ENCODE measurements around the gene FAM53B.

The FAM53B gene

DNA sequence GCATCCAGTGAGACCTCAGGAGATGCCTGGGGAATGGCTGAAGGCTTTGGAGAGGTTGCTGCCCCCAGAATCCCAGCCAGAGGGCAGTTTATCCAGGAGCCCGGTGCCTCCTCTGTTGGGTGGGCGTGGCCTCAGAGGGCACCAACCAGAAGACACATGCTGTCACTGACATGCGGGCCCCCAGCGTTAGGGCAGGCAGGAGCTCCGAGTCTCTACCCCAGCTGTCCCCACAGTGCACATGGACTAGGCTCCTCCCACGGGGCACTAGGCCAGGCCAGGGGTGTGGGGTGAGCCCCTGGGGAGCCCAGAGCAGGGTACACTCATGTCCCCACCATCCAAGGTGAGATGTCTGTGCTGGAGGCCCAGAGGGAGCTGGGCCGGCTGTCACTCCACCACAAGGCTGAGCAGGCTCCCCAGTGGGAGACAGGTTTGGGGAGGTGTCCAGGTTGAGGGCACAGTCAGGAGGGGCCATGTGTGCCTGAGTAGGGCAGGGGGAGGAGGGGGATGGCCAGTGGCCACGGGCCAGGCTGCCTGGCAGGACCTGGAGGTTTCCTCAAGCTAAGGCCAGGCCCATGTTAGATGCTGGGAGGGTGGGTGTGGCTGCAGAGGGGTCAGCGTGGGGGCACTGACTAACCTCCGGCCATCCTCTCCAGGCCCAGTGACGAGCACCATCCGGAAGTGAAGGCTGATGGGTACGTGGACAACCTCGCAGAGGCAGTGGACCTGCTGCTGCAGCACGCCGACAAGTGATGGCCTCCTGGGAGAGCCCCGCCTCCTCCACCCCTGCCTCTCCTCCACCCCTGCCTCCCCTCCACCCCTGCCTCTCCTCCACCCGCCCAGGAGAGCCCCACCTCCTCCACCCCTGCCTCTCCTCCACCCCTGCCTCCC, 131.3 kb downstream of the FAM53B start:
- TF ChIP-seq GATA3 (IDR thresholded peaks at IDR 0.05; ENCODE audit: low read depth, low read length): no peak
- no peak for TF ChIP-seq GATA2 (IDR thresholded peaks at IDR 0.05; ENCODE audit: low read depth, low read length)

DNA sequence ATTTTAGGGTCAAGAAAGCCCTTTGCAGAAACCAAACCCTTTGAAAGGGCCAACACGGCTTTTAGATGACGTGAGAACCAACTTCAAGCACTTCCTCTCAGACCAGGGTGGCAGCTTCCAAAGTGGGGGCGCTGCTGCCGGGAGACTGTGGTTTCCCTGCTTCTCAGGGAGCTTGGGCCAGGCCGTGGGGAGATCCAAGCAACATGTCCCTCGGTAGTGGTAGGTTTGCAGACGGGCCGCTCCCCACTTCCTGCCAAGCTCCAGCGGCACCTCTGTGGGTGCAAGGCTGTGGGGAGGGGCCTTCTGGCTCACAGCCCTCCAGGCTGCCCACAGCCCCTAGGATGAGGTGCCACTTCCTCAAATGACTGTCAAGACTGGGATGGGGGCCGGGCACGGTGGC, 132.4 kb downstream of the FAM53B start:
- TF ChIP-seq GATA2 (IDR thresholded peaks at IDR 0.05; ENCODE audit: low read depth, low read length): no peak
- TF ChIP-seq GATA3 (IDR thresholded peaks at IDR 0.05; ENCODE audit: low read depth, low read length): no peak

DNA sequence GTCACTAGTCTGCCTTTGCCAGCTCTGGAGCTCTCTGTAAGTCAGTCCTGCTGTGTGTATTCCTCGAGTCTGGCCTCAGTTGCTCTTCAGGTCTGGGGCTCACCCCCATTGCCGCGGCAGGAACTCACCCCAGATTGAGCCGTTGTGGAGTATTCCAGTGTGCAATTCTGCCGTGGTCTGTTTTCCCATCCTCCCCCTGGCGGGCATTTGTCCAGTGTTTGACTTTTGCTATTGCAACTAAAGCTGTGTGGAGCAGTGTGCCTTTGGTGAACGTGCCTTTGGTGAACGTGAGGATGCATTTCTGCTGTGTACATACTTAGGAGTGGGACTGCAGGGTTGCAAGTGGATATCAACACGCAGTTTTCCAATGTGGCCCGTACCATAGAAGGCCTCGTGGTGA, 134.5 kb downstream of the FAM53B start:
- no peak for TF ChIP-seq GATA2 (IDR thresholded peaks at IDR 0.05; ENCODE audit: low read depth, low read length)
- no peak for TF ChIP-seq GATA3 (IDR thresholded peaks at IDR 0.05; ENCODE audit: low read depth, low read length)

DNA sequence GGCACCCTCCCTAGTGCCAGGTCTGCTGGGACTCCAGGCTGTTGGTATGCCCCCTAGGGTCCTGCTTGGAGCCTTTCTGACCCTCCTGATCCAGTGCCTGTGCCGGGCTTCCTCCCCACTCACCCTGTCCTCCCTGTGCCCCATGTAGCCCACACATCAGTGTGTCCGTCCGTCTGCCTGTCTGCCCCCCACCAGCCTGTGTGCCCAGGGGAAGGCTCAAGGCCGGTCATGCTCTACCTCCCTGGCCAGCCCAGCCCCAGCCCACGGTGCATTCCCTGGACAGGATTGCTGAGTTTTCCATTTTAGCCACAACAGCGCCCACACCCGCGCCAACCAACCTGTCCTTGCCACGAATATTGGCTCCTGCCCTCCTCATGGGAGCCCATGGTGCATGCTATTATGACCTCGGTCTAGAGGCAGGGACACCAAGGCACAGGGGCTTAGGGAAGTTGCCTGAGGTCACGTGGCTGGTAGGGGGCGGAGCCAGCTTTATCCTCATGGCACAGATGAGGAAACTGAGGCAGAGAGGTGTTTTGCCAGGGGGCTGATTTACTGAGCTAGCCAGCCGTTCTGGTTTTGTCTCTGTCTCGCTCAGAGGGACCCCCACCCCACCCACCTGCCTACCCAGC, 136.0 kb downstream of the FAM53B start:
- TF ChIP-seq GATA3 (IDR thresholded peaks at IDR 0.05; ENCODE audit: low read depth, low read length) (no peak), GATA2 (IDR thresholded peaks at IDR 0.05; ENCODE audit: low read depth, low read length) (no peak)

DNA sequence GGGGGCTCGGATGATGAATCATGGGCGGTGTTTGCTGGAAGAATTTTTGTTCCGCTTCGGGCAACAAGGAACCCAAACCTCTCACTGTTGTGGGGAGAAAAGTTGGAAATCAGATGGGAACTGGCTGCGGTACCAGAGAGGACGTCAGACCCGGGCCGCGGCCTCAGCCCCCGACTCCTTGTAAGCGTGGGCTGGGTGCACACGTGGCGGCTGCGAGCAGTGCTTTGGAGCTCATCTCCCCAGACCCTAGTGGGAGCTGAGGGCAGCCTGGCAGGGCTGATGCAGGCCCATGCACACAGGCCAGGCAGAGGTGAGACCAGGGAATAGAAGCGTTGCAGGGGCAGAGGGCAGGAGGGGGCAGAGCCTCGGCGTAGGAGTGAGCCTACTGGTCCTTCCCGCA, 136.5 kb downstream of the FAM53B start:
- no peak for TF ChIP-seq GATA2 (IDR thresholded peaks at IDR 0.05; ENCODE audit: low read depth, low read length)
- no peak for TF ChIP-seq GATA3 (IDR thresholded peaks at IDR 0.05; ENCODE audit: low read depth, low read length)

DNA sequence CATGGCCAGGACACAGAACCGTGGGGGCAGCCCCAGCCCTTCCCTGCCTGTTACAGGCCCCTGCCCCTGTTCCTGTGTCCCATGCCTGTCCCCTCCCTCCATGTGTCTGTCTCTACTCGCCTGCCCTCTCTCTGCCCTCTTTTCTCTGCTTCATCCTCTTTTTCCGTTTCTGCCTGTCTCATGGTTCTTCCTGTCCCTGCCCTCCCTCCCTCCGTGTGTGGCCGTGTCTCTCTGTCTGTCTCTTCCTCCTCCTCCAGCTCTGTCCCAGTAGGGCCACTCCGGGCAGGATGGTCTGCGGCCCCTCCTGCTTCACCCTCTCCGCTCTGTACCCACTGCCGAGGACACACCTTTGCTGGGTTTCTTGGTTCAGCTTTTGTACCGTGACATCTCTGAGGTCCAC, 137.4 kb downstream of the FAM53B start:
- TF ChIP-seq GATA2 (IDR thresholded peaks at IDR 0.05; ENCODE audit: low read depth, low read length) (no peak), GATA3 (IDR thresholded peaks at IDR 0.05; ENCODE audit: low read depth, low read length) (no peak)

DNA sequence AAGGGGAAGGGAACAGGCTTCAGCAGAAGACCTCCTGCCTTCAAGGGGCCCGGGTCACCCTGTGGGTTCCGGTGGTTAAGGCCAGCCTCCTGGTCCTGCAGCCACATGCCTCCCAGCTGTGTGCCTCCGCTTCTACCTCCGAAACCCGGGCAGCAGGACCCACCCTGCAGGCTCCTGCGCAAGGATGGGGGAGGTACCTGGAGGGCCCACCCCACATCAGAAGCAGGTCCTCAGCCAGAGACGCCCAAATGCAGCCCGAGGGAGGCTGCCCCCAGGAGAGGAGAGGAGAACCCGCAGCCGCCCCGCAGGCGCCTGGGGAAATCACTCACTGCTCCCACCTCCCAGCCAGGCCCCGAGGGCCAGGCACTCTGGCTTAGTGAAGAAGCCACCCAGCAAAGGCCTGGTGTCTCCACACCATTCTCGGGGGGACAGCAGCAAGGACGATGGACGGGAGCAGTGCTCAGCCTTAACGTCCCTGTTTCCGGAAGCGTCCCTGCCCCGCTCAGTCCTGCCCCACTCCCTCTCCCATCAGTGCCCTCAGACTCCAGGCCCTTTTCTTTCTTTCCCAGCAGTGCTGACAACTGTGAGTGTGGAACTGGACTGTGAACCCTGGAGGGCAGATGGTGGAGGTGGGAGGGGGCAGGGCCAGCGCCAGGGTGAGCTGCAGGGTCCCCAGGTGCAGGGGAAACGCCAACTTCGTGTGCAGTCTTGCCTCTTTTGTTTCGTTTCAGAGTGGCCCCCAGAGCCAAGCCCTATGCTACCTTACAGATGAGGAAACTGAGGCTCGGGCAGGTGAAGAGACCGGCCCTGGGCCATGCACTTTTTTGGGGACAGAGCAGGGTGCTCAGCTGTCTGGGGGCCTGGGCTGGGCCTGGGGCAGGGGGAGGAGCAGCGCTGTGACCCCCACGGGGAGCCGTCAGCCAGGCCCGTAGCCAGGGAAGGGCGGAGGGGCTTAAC, 138.0 kb downstream of the FAM53B start:
- no peak for TF ChIP-seq GATA2 (IDR thresholded peaks at IDR 0.05; ENCODE audit: low read depth, low read length)
- TF ChIP-seq GATA3 (IDR thresholded peaks at IDR 0.05; ENCODE audit: low read depth, low read length): no peak

DNA sequence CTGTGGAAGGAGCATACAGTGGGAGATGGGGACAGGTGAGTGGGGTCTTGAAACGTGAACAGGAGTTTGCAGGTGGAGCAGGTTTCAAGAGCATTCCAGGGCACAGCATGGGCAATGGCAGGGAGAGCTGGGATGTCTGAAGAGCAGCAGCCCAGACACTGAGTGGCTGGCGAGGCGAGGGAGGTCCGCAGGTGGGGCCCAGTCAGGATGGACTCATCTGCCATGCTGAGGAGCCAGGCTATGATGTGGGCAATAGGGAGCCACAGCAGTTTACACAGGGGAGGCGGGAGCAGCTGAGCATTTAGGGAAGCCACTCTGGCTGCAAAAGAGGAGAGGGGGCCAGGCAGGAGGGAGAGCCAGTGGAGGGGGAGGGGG, 138.7 kb downstream of the FAM53B start:
- TF ChIP-seq GATA3 (IDR thresholded peaks at IDR 0.05; ENCODE audit: low read depth, low read length) (no peak), GATA2 (IDR thresholded peaks at IDR 0.05; ENCODE audit: low read depth, low read length) (no peak)

DNA sequence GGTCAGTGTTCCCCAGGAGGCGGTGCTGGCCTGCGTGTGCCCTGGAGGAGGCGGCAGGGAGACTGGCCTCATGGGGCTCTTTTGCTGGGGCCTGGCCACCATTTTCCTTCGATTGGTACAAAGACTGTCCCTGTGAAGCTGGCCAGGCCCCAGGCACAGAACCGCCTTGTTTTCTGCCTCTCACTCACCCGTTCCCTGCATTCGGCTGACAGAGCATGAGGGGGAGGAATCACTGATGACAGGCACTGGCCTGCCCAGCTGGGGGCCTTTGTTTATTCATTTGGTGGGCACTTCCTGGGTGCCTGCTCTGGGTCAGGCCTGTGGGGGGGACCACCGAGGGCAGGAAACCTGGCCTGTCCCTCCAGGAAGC, 139.2 kb downstream of the FAM53B start:
- TF ChIP-seq GATA3 (IDR thresholded peaks at IDR 0.05; ENCODE audit: low read depth, low read length) (no peak), GATA2 (IDR thresholded peaks at IDR 0.05; ENCODE audit: low read depth, low read length) (no peak)

DNA sequence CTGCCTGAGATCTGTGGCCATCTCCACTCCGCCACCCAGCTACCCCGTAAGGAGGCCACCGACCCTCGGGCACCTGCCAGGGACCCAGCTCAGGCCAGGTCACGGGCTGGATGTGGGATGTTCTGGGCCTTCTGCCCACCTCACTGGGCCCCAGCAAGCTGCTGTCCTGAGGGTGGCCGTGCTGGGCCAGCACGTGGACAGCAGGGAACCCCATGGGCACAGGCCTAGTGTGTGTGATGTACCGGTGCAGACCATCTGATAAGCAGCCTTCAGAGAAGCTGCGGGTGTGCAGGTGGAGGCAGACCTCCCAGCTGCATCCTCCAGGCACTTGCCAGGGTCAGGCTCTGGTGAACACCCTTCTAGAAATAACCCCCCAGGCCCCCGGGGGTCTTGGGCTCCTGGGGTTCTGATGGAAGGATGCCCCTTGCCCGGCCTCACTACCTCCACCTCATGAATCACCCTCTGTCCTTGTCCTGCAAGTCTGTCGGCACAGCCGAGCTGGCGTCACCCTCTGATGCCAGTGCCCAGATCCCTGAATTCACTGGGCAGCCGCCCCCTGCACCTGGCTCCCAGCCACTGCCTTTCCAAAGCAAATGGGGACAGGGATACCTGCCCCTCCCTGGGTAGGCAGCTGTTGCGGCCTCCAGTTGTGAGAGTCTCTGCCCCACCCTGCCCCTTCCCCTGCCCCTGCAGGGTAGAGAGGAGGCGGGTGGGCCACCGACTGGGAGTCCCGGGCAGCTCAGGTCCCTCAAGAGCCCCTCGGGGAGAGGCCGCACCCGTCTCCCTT, 139.8 kb downstream of the FAM53B start:
- no peak for TF ChIP-seq GATA3 (IDR thresholded peaks at IDR 0.05; ENCODE audit: low read depth, low read length)
- peak; percentile 48; the same call in 1 of the 2 replicates for TF ChIP-seq GATA2 (IDR thresholded peaks at IDR 0.05; ENCODE audit: low read depth, low read length)

DNA sequence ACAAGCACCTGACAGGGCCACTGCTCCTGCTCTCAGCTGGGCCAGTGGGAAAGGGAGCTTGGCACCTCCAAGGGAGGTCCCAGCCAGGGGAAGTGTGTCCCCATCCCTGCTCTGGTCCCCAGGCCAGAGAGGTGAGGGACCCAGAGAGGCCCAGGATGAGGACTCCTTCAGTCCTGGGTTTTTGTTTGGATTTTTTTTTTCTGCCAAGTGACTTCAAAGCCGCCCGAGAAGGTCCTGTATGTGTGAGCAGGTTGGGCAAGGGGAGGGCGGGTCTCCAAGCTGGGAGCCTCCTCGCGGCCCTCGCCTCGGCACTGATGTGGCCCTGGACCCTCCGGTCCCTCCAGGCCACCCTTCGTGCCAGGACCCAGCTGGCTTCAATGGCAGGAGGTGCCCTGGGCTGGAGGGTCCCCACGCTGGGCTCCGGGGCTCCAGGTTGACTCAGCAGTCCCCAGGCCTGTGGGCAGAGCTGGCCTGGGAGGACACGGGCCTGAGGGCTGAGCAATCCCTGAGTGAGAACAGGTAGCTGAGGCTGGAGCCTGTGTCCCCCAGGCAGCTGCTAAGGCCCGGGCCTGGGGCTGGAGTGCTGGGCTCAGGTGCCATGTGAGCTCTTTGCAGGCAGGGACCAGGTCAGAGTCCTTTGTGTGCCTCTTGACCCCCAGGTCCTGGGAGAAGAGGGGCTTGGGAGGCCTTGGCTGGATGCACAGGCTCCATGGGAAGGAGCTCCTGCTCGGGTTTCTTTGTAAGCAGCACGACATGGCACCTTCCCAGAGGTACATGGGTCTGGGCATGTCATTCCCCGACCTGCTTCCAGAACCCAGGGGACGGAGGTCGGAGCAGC, 140.6 kb downstream of the FAM53B start:
- TF ChIP-seq GATA2 (IDR thresholded peaks at IDR 0.05; ENCODE audit: low read depth, low read length) (no peak), GATA3 (IDR thresholded peaks at IDR 0.05; ENCODE audit: low read depth, low read length) (no peak)

DNA sequence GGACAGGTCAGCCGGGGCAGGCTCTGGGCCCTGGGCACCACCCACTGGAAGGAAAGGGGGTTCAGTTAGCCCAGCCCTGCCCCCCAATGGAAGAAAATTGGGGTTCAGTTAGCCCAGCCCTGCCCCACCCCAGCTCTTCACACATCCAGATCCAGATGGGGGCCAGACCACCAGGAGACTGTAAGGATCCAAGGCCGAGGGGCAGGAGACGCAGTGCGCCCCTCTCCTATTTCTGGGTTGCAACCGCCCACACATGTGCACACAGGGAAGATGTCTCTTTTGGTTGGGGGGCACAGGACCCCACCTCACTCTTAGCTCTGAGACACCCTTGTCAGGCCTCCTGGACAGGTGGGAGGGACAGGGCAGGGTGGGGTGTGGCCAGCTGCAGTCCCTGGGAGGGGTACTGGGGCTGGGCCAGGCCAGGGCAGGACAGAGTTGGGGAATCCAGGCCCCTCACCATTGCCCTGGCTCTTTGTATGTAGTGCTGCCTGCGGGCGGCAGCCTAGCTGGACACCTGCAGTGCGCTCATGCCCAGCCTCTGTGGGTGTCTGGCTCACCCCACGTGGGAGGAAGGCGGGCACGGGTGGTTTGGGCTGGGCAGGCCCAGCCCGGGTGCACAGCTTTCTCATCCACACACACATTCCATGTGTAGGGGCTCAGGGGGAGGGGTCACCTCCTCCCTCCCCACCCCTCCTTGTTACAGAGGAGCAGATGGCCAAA, 141.4 kb downstream of the FAM53B start:
- no peak for TF ChIP-seq GATA2 (IDR thresholded peaks at IDR 0.05; ENCODE audit: low read depth, low read length)
- no peak for TF ChIP-seq GATA3 (IDR thresholded peaks at IDR 0.05; ENCODE audit: low read depth, low read length)

Data from SH-SY5Y (cell line).